ENCODE data around the gene CALCOCO2. TPM values are rescaled to one million over a fixed set of nuclear protein-coding genes. Genes with fewer than 3 reads are reported as not detected.
"Not testable (repeated sequence)": the region's sequence is repeated elsewhere in the genome, so short reads cannot be mapped to it uniquely, and the experiment has no call there.

The CALCOCO2 gene
- total RNA-seq, 2 donors from 2014 or later = 63.6 to 123 TPM

GRCh38 chr17:48856122-48856821 is 25.4 kb downstream of the CALCOCO2 start:
- ATAC-seq (no peak), DNase-seq (ENCODE audit: low spot score in 2 of 2) (no peak)
- H3K36me3 Mint-ChIP-seq = peaks cover 0 to 7% of the 10 kb centered on the region in 2 donors
- no peaks in the 10 kb centered on the region for H3K9me3 Mint-ChIP-seq
- H3K27ac Mint-ChIP-seq = no peak overlapping the region

DNA sequence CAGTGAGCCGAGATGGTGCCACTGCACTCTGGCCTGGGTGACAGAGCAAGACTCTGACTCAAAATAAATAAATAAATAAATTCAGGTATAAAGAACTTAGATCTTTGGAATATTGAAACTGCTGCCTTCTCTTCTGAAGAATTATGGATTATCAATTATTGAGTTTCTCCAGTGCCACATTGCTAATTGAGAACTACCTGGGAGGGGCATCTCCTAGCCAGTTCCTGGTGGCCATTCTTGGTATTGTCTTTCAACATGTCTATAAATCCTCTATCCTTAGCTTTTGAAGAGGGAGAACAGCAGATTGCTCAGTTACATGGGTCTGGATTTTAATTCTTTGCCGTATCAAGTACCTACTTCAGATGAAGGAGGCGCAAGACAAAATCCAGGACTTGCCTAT is 29.2 kb downstream of the CALCOCO2 start:
- ATAC-seq = no peak
- H3K9me3 Mint-ChIP-seq = no peaks in the 10 kb centered on the region
- H3K36me3 Mint-ChIP-seq = peaks cover 0 to 7% of the 10 kb centered on the region in 2 donors
- DNase-seq (ENCODE audit: low spot score in 2 of 2) = no peak
- H3K27ac Mint-ChIP-seq = no peak overlapping the region

DNA sequence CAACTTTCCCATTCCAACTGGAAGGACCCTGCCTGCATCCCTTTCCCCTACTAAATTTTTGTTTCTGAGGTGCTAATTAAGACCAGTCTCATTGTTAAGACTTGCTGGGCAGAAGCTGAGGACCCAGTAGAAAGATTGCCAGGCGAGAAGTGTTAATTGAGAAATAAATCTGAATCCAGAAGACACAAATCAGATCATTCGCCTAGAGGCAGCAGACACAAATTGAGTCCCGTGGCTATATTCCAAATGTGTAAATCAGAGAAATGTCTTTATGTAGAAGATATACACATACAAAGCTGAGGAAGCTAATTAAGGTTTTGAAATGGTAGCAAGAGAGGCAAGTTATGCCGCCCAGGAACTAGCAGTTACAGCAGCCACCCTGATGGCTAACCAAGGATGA is 29.6 kb downstream of the CALCOCO2 start:
- Mint-ChIP-seq H3K9me3 (no peaks in the 10 kb centered on the region), H3K27ac (no peak overlapping the region), H3K36me3 (peaks cover 0 to 7% of the 10 kb centered on the region in 2 donors)
- ATAC-seq (no peak), DNase-seq (ENCODE audit: low spot score in 2 of 2) (no peak)

DNA sequence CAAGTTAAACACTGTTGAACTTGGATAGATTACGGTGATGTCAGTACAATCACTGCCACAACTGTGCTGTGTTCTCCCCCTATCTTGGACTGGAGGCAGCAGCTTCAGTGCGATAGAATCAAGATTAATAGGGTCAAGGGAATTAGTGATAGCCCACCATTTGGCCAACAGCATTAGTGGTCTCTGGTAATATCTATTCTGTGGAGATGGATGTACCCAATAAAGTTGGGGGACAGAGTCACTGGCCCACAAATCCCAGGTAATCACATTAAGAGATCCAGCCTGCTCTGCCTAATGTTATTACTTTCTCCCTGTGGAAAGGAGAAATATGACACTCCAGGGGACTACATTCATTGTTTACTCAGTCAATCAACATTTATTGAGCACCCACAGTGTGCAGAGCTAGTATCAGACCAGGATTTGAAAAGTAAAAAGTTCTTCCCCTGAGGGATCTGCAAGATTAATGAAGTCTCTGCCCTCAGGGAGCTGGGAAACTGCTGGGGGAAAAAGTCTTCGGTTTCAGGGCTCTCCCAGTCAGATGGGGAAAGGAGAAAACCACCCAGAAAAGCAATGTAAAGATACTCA is 38.2 kb downstream of the CALCOCO2 start:
- ATAC-seq (no peak), DNase-seq (ENCODE audit: low spot score in 2 of 2) (no peak)
- Mint-ChIP-seq H3K9me3 (no peaks in the 10 kb centered on the region), H3K27ac (no peak overlapping the region), H3K36me3 (peaks cover 0 to 4% of the 10 kb centered on the region in 2 donors)

- peaks cover 0 to 4% of the 10 kb centered on the region in 2 donors for H3K36me3 Mint-ChIP-seq
- H3K9me3 Mint-ChIP-seq = no peaks in the 10 kb centered on the region
- no peak overlapping the region for H3K27ac Mint-ChIP-seq
- ATAC-seq (no peak), DNase-seq (ENCODE audit: low spot score in 2 of 2) (no peak)
These were observed 39.0 kb downstream of the CALCOCO2 start for GRCh38 chr17:48869821-48870318.

DNA sequence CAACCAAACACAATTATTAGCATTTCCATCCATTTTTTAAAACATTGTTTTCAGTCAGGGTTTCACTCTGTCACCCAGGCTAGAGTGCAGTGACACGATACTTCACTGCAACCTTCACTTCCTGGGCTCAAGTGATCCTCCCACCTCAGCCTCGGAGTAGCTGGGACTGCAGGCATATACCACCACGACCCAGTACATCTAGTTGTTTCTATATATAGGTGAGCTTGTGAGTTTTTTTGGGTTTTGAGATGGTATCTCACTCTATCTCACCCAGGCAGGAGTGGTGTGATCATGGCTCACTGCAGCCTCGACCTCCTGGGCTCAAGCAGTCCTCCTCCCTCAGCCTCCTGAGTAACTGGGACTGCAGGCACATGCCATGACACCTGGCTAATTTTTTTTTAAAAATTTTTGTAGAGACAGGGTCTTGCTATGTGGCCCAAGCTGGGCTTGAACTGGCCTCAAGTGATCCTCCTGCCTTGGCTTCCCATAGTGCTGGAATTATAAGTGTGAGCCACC is 40.3 kb downstream of the CALCOCO2 start:
- ATAC-seq (no peak), DNase-seq (ENCODE audit: low spot score in 2 of 2) (no peak)
- H3K9me3 Mint-ChIP-seq = no peaks in the 10 kb centered on the region

DNA sequence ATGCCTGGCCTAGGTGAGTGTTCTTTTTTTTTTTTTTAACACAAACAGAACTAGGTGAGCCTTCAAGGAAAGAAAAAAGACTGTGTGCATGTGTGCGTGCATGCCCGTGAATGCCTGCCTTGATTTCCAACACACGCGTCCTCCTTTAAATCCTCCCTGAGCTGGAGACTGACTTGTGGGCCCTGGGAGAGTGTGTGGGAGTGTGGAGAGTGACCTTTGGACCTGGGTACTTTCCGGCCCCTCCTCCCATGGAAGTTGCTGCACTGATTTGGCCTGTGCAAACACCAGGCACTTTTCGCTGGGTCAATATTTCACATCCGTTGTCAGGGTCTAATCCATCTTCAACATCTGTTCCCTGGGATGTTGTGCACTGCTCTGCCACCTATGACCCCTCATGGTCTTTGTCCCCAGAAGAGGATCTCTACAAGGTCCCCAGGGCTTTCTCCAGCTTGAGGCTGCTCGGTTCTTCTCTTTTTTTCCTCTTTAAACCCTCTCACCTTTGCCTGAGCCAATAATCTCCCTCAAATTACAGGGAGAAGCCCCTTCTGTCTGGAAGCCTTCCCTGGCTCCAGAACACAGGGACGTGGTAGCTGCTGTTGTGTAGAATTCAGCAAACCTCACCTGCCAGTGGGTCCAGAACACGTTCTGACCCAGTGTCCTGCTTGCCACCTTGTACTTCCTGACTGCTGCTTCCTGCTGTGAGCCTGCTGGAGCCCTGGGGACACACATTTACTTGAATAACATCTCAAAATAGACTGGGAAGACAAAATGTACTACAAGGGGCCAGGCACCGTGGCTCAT is 40.9 kb downstream of the CALCOCO2 start:
- Mint-ChIP-seq H3K9me3 (no peaks in the 10 kb centered on the region), H3K27ac (no peak overlapping the region), H3K36me3 (no peaks in the 10 kb centered on the region)
- no peak for DNase-seq (ENCODE audit: low spot score in 2 of 2)
- ATAC-seq = no peak

More for the DNA sequence above, 40.3 kb downstream of the CALCOCO2 start:
- peaks cover 0 to 3% of the 10 kb centered on the region in 2 donors for H3K36me3 Mint-ChIP-seq
- no peak overlapping the region for H3K27ac Mint-ChIP-seq

- ATAC-seq; H3K27ac Mint-ChIP-seq; H3K9me3 Mint-ChIP-seq; DNase-seq (ENCODE audit: low spot score in 2 of 2); H3K36me3 Mint-ChIP-seq: not testable (repeated sequence)
These were observed 41.6 kb downstream of the CALCOCO2 start for GRCh38 chr17:48872409-48872808.

DNA sequence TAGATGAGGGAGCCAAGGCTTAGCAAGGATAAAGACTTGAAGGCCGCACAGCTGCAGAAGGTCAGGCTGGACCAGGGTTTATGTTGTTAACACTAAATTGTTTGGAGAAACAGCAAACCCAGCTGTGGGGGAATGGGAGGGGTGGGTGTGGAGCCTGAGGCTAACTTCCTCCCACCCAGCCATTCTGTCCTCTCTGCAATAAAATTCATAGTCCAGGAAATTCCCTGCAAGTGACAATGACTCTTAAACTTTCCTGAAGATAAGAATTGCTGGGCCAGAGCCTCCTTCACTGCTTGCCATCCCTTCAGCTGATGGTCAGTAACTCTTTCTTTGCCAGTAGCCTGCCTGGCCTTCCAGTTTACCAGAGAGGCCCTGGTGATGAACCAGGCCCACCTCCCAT is 42.4 kb downstream of the CALCOCO2 start:
- ATAC-seq = no peak
- H3K36me3 Mint-ChIP-seq = no peaks in the 10 kb centered on the region
- DNase-seq (ENCODE audit: low spot score in 2 of 2) = no peak
- no peaks in the 10 kb centered on the region for H3K9me3 Mint-ChIP-seq
- no peak overlapping the region for H3K27ac Mint-ChIP-seq

GRCh38 chr17:48873696-48874443 is 43.0 kb downstream of the CALCOCO2 start:
- Mint-ChIP-seq H3K36me3 (no peaks in the 10 kb centered on the region), H3K9me3 (no peaks in the 10 kb centered on the region), H3K27ac (no peak overlapping the region)
- DNase-seq (ENCODE audit: low spot score in 2 of 2) = no peak
- ATAC-seq = no peak

DNA sequence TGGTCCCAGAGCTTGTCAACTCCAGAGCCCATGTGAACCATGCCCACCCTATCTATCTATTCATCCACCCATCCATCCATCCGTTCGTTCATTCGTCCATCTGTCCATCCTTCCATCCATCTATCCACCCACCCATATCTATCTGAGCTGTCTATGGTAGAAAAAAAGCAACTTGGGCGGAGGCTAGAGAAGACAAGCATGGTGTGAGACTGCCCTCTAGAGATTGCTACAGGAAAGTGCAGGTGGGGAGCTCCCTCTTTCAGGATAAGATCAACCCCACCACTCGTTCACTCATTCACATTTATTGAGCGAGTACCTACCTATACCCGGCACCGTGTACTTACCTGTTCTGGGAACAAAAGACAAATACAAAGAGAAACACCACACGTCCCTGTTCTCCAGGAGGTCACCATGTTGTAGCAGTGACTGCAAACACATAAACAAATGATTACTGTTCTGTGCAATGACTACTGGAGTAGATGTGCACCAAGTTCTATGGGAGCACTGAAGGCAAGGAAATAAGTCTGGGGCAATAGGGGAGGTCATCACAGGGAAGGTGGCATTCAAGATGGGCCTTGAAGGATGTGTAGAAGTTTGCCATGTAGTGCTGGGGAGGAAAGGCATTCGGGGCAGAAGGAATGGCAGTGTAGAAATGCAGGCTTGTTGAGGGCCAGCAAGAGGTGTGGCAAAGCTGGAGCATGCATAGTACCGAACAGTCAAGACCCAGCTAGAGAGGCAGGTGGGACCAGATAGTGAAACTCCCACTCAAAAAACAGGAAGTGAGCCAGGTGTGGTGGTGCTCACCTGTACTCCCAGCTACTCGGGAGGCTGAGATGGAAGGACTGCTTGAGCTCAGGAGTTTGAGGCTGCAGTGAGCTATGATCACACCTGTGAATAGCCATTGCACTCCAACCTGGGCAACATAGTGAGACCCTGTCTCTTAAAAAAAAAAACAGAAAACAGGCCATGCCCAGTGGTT is 48.4 kb downstream of the CALCOCO2 start:
- Mint-ChIP-seq H3K36me3 (no peaks in the 10 kb centered on the region), H3K9me3 (no peaks in the 10 kb centered on the region), H3K27ac (no peak overlapping the region)
- peak; percentile 87 to 88 for ATAC-seq
- DNase-seq (ENCODE audit: low spot score in 2 of 2) = peak in 1 of 2 donors; percentile 61

GRCh38 chr17:48882272-48882671 is 51.4 kb downstream of the CALCOCO2 start:
- no peak overlapping the region for H3K27ac Mint-ChIP-seq
- no peaks in the 10 kb centered on the region for H3K9me3 Mint-ChIP-seq
- H3K36me3 Mint-ChIP-seq = no peaks in the 10 kb centered on the region
- no peak for ATAC-seq
- DNase-seq (ENCODE audit: low spot score in 2 of 2) = no peak

GRCh38 chr17:48883171-48883570 is 52.3 kb downstream of the CALCOCO2 start:
- H3K36me3 Mint-ChIP-seq = no peaks in the 10 kb centered on the region
- no peak overlapping the region for H3K27ac Mint-ChIP-seq
- H3K9me3 Mint-ChIP-seq = no peaks in the 10 kb centered on the region
- DNase-seq (ENCODE audit: low spot score in 2 of 2) (no peak), ATAC-seq (no peak)

GRCh38 chr17:48890086-48890485 is 59.3 kb downstream of the CALCOCO2 start:
- Mint-ChIP-seq H3K27ac (no peak overlapping the region), H3K9me3 (no peaks in the 10 kb centered on the region), H3K36me3 (peaks cover 8 to 17% of the 10 kb centered on the region in 2 donors)
- no peak for DNase-seq (ENCODE audit: low spot score in 2 of 2)
- ATAC-seq = no peak

DNA sequence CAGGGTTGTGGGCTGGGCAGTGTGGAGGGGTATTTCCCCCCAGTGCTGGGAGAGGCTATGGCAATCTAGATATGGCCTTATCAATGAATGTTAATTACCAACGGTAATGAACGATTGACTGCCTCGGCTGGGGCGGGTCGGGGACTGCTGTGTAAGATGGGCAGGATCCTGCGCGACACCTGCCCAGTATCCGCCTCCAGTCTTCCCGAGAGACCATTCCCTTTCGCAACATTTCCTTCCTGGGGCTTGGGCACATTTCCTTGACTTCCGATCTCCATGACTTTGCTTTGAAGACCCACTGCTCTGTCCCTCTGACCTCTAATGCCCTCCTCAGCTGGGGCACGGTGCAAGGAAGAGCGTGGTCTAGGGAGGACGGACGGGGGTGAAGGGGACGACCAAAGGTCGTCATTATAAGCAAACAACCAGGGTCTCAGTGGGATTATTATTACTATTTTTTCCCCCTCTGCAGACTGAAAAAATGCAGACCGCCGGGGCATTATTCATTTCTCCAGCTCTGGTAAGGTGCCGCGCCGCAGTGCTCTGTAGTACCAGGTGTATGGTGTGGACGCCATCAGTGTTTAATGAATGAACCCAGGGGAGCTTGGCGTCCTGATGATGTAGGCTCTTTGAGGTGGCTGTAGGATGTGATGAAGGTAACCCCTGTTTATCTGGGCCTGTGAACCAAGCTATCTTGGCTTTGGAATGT is 62.3 kb downstream of the CALCOCO2 start:
- Mint-ChIP-seq H3K9me3 (no peaks in the 10 kb centered on the region), H3K36me3 (peaks cover 27 to 28% of the 10 kb centered on the region in 2 donors), H3K27ac (peak overlapping the region; percentile 94 to 99)
- no peak for ATAC-seq
- DNase-seq (ENCODE audit: low spot score in 2 of 2) = no peak
